Right atrium auricular region (tissue), 2 donors: ENCODE results near the gene ASNS. TPM values are rescaled to one million over a fixed set of nuclear protein-coding genes. Genes with fewer than 3 reads are reported as not detected.

Source experiments
- DNase-seq: peaks from one replicate; pipeline ENCODE4 v3.0.0-alpha.2; 2019; ENCODE audit warnings: low spot score
- H3K27ac ChIP-seq, 2 donors: fragments of 200-600 bp; sonication (generic); 1 replicate in 1 of 2; 2 replicates in 1 of 2; pipeline ENCODE4 v1.5.1; 2016 to 2019
- H3K27me3 ChIP-seq, 2 donors: fragments of 200-600 bp; sonication (generic); one replicate each; pipeline versions ENCODE4 v1.5.1 to v1.6.0; 2017 to 2019
- H3K36me3 ChIP-seq: fragments of 200-600 bp; sonication (generic); one replicate; pipeline ENCODE4 v1.5.1; 2016
- H3K4me1 ChIP-seq, 2 donors: fragments of 200-600 bp; sonication (generic); one replicate each; pipeline versions ENCODE4 v1.5.1 to v1.6.0; 2017 to 2019
- H3K4me3 ChIP-seq, 2 donors: fragments of 200-600 bp; sonication (generic); 1 replicate in 1 of 2; 2 replicates in 1 of 2; pipeline ENCODE4 v1.5.1; 2017 to 2019; ENCODE audit warnings: mild to moderate bottlenecking in 1 of 2, moderate library complexity in 1 of 2
- H3K9me3 ChIP-seq, 2 donors: fragments of 200-600 bp; sonication (generic); one replicate each; pipeline ENCODE4 v1.5.1; 2019
- CTCF ChIP-seq, 2 donors: fragments of 200-600 bp; sonication (generic); IDR thresholded peaks; one replicate each; pipeline ENCODE4 v1.5.1; 2019; ENCODE audit warnings: antibody characterized with exemption in 2 of 2
- total RNA-seq, 2 donors: library from RNA; depleted of rRNA; stranded (reverse); fragments of >200 nt; gene quantifications; one replicate each; pipeline ENCODE4 v1.1.0, GENCODE V29; 2016

ASNS gene
- total RNA-seq, 2 donors from 2014 or later: 11.8 to 13.4 TPM

GRCh38 chr7:97844036-97844435, 28.2 kb downstream of the ASNS start:
- no peaks in the 10 kb centered on the region for H3K9me3 ChIP-seq
- no peaks in the 10 kb centered on the region for H3K4me1 ChIP-seq
- TF ChIP-seq CTCF (IDR thresholded peaks at IDR 0.05): no peak
- H3K4me3 ChIP-seq: no peak overlapping the region
- no peak overlapping the region for H3K27ac ChIP-seq
- no peak for DNase-seq
- H3K27me3 ChIP-seq: no peaks in the 10 kb centered on the region
- H3K36me3 ChIP-seq: no peaks in the 10 kb centered on the region

- H3K27ac ChIP-seq: no peak overlapping the region
- no peak overlapping the region for H3K4me3 ChIP-seq
- no peak for DNase-seq
- no peaks in the 10 kb centered on the region for H3K4me1 ChIP-seq
- H3K27me3 ChIP-seq: no peaks in the 10 kb centered on the region
- H3K36me3 ChIP-seq: no peaks in the 10 kb centered on the region
- H3K9me3 ChIP-seq: no peaks in the 10 kb centered on the region
- no peak for TF ChIP-seq CTCF (IDR thresholded peaks at IDR 0.05)
Measured at GRCh38 chr7:97842772-97843345, 29.3 kb downstream of the ASNS start.

- Histone ChIP-seq H3K9me3 (no peaks in the 10 kb centered on the region), H3K4me1 (no peaks in the 10 kb centered on the region), H3K27me3 (no peaks in the 10 kb centered on the region), H3K4me3 (no peak overlapping the region), H3K27ac (no peak overlapping the region), H3K36me3 (no peaks in the 10 kb centered on the region)
- TF ChIP-seq CTCF (IDR thresholded peaks at IDR 0.05): no peak
- no peak for DNase-seq
Measured at GRCh38 chr7:97842006-97842405, 30.2 kb downstream of the ASNS start.

GRCh38 chr7:97835296-97836138, 36.7 kb downstream of the ASNS start:
- Histone ChIP-seq H3K4me3 (no peak overlapping the region), H3K27ac (no peak overlapping the region), H3K27me3 (no peaks in the 10 kb centered on the region), H3K9me3 (no peaks in the 10 kb centered on the region), H3K36me3 (no peaks in the 10 kb centered on the region), H3K4me1 (no peaks in the 10 kb centered on the region)
- peak; percentile 73 for DNase-seq
- TF ChIP-seq CTCF (IDR thresholded peaks at IDR 0.05): peak; percentile 34 to 70

- TF ChIP-seq CTCF (IDR thresholded peaks at IDR 0.05): no peak
- no peaks in the 10 kb centered on the region for H3K9me3 ChIP-seq
- H3K27ac ChIP-seq: no peak overlapping the region
- H3K4me1 ChIP-seq: no peaks in the 10 kb centered on the region
- no peak overlapping the region for H3K4me3 ChIP-seq
- no peaks in the 10 kb centered on the region for H3K27me3 ChIP-seq
- no peak for DNase-seq
- H3K36me3 ChIP-seq: no peaks in the 10 kb centered on the region
Measured at GRCh38 chr7:97819161-97819560, 53.0 kb downstream of the ASNS start.
